K562 (cell line): ENCODE measurements around the gene CHST13. TPM values are rescaled to one million over a fixed set of nuclear protein-coding genes. Genes with fewer than 3 reads are reported as not detected.

Experiments used
- ATAC-seq: fragments of 200-7000 bp; cut with Tn5 transposase; 3 replicates; pipeline ENCODE4 v1.9.1; 2020; ENCODE audit warnings: moderate library complexity
- BruUV-seq: library from RNA; stranded (reverse); fragments of 400-500 nt; replicated peaks from 2 replicates; lab custom pipeline; 2021; lab: Mats Ljungman, UMichigan
- CTCF ChIA-PET: fragments of 300-600 bp; formaldehyde crosslinking; extraction: SDS; loops from one replicate; lab custom pipeline; 2021; ENCODE audit warnings: low intra/inter-chr PET ratio; lab: Yijun Ruan, JAX
- POLR2A ChIA-PET: fragments of 300-600, 350-650 bp; sonication (Branson Sonifier 250); formaldehyde crosslinking; extraction: SDS; loops from one replicate; lab custom pipeline; 2021; ENCODE audit warnings: antibody characterized with exemption, inconsistent platforms; lab: Yijun Ruan, JAX
- DNase-seq, 4 experiments: peaks; one replicate each; pipeline versions ENCODE4 v3.0.0 to v3.0.0-alpha.2; 2011 to 2018; ENCODE audit warnings: low spot score in 3 of 4, mixed read lengths in 3 of 4; ENCODE audit errors: extremely low read depth in 1 of 4
- FAIRE-seq: peaks from 2 replicates; lab custom pipeline; 2011; peaks lifted over from hg19 to GRCh38; lab: Jason Lieb, UNC
- H2AFZ ChIP-seq: 2 replicates; pipeline ENCODE4 v1.6.0; 2011; ENCODE audit warnings: low read depth, low read length, control low read depth, inconsistent platforms
- H3K27ac ChIP-seq: fragments of 200-600 bp; 3 replicates; pipeline ENCODE4 v1.8.0; 2011; ENCODE audit warnings: low read depth, mild to moderate bottlenecking, control low read depth, inconsistent platforms, low read length, moderate library complexity, mixed read lengths; ENCODE audit errors: extremely low read depth
- H3K27me3 ChIP-seq, 2 experiments: fragments of 300-600 bp in 1 of 2; 2 replicates in 1 of 2; 3 replicates in 1 of 2; pipeline versions ENCODE4 v1.6.0 to v1.8.0; 2011; ENCODE audit warnings: inconsistent platforms in 2 of 2, low read length in 2 of 2, mild to moderate bottlenecking in 1 of 2, mixed read lengths in 1 of 2, moderate library complexity in 1 of 2; ENCODE audit not compliant: control insufficient read depth in 2 of 2, insufficient read depth in 2 of 2
- H3K36me3 ChIP-seq: fragments of 300-600 bp; 3 replicates; pipeline ENCODE4 v1.8.0; 2011; ENCODE audit warnings: mild to moderate bottlenecking, low read length, inconsistent platforms; ENCODE audit not compliant: control insufficient read depth, insufficient read depth
- H3K4me1 ChIP-seq, 2 experiments: fragments of 200-600 bp in 1 of 2; replicated peaks in 1 of 2; 2 replicates in 1 of 2; 3 replicates in 1 of 2; pipeline versions ENCODE4 v1.5.1 to v1.8.0; 2011; ENCODE audit warnings: inconsistent platforms in 2 of 2, low read length in 2 of 2, mild to moderate bottlenecking in 1 of 2, mixed read lengths in 1 of 2, moderate library complexity in 1 of 2; ENCODE audit not compliant: control insufficient read depth in 2 of 2, insufficient read depth in 2 of 2
- H3K4me2 ChIP-seq: 2 replicates; pipeline ENCODE4 v1.6.1; 2011; ENCODE audit warnings: low read length, control low read depth, inconsistent platforms, mixed read lengths; ENCODE audit not compliant: insufficient read depth
- H3K4me3 ChIP-seq: fragments of 200-600 bp; sonication (generic), shearing (Covaris generic); 2 replicates; pipeline ENCODE4 v1.5.1; 2016; ENCODE audit warnings: control low read depth, inconsistent platforms
- H3K79me2 ChIP-seq: fragments of 200-600 bp; 3 replicates; pipeline ENCODE4 v1.8.0; 2011; ENCODE audit warnings: low read length, inconsistent platforms; ENCODE audit not compliant: control insufficient read depth, insufficient read depth
- H3K9ac ChIP-seq, 2 experiments: 2 replicates each; pipeline versions ENCODE4 v1.6.0 to v1.6.1; 2011; ENCODE audit warnings: low read depth in 2 of 2, low read length in 2 of 2, control low read depth in 1 of 2, inconsistent platforms in 1 of 2, mild to moderate bottlenecking in 1 of 2, mixed read lengths in 1 of 2; ENCODE audit not compliant: insufficient read depth in 1 of 2
- H3K9me1 ChIP-seq: one replicate; pipeline ENCODE4 v1.6.0; 2011; ENCODE audit warnings: inconsistent platforms, mild to moderate bottlenecking, low read length, moderate library complexity; ENCODE audit not compliant: control insufficient read depth, insufficient read depth
- H3K9me3 ChIP-seq: replicated peaks from 2 replicates; pipeline ENCODE4 v1.5.1; 2011; ENCODE audit warnings: low read depth, low read length, inconsistent platforms; ENCODE audit not compliant: control insufficient read depth, insufficient read depth
- H4K20me1 ChIP-seq: replicated peaks from 2 replicates; pipeline ENCODE4 v1.6.1; 2011; ENCODE audit warnings: low read length, inconsistent platforms, mixed read lengths; ENCODE audit not compliant: control insufficient read depth, insufficient read depth
- HDAC6 ChIP-seq: IDR thresholded peaks from 2 replicates; pipeline ENCODE4 v1.6.1; 2012; ENCODE audit warnings: low read depth, mild to moderate bottlenecking, control low read depth, inconsistent platforms, low read length, moderate library complexity
- HNRNPK ChIP-seq: fragments of 200-400 bp; formaldehyde crosslinking; IDR thresholded peaks from one replicate; pipeline ENCODE4 v1.6.1; 2018; ENCODE audit warnings: mild to moderate bottlenecking, low read depth, low read length; ENCODE audit not compliant: poor library complexity, severe bottlenecking
- HNRNPLL ChIP-seq: fragments of 200-400 bp; formaldehyde crosslinking; IDR thresholded peaks from 2 replicates; pipeline ENCODE4 v1.6.1; 2017; ENCODE audit warnings: low read length, low read depth, mild to moderate bottlenecking; ENCODE audit not compliant: poor library complexity, severe bottlenecking
- HSF4 ChIP-seq: fragments of 250-450 bp; sonication (Bioruptor Pico); IDR thresholded peaks from 2 replicates; pipeline ENCODE4 v2.1.2; 2022; ENCODE audit warnings: mild to moderate bottlenecking, moderate library complexity, borderline replicate concordance
- RB1 ChIP-seq: fragments of 450-650 bp; IDR thresholded peaks from 2 replicates; pipeline ENCODE4 v1.6.1; 2017; ENCODE audit warnings: low read depth, mild to moderate bottlenecking
- SAFB2 ChIP-seq: fragments of 200-400 bp; formaldehyde crosslinking; IDR thresholded peaks from 2 replicates; pipeline ENCODE4 v1.6.1; 2018; ENCODE audit warnings: borderline replicate concordance, low read length, low read depth, moderate library complexity; ENCODE audit not compliant: severe bottlenecking
- SMARCB1 ChIP-seq: IDR thresholded peaks from 2 replicates; pipeline ENCODE4 v1.6.1; 2011; ENCODE audit warnings: improper control_type of control experiment, low read depth; ENCODE audit not compliant: insufficient read length
- SNRNP70 ChIP-seq: fragments of 200-400 bp; formaldehyde crosslinking; optimal IDR thresholded peaks from 2 replicates; pipeline ENCODE3; 2017; ENCODE audit warnings: low read depth, low read length
- SRSF7 ChIP-seq: fragments of 200-400 bp; formaldehyde crosslinking; optimal IDR thresholded peaks from 2 replicates; pipeline ENCODE3; 2017; ENCODE audit warnings: mild to moderate bottlenecking, low read depth, low read length
- ZC3H11A ChIP-seq: IDR thresholded peaks from 2 replicates; pipeline ENCODE4 v1.6.1; 2012; ENCODE audit warnings: low read depth, low read length, improper control_type of control experiment
- WGBS: fragments of 100-300 bp; shearing (Covaris generic); methylation state at CpG from one replicate; pipeline ENCODE4 v1.1.6; 2016; ENCODE audit warnings: low coverage, mixed read lengths; ENCODE audit not compliant: insufficient coverage; ENCODE audit errors: missing lambda C conversion rate; 5-methylcytosine and 5-hydroxymethylcytosine counted together
- in situ Hi-C: fragments of 300-500 bp; cut with MboI; formaldehyde crosslinking; loops from 4 replicates; pipeline ENCODE4 v1.15.0; 2018; ENCODE audit warnings: inconsistent platforms, mixed read lengths
- intact Hi-C: fragments of 100-400 bp; cut with micrococcal nuclease; formaldehyde crosslinking; loops from 2 replicates; pipeline ENCODE4 v1.14.2; 2022
- polyA plus RNA-seq, 8 experiments: library from polyadenylated mRNA; depleted of rRNA in 4 of 8; stranded (reverse) in 5 of 8; unstranded in 3 of 8; fragments of >200 nt; fragmentation: Nextera tagmentation in 2 of 8; fragmentation: Illumina TruSeq in 1 of 8; extraction: Ambion mirVana in 2 of 8; extraction: Trizol in 1 of 8; gene quantifications; 2 replicates each; pipeline versions ENCODE4 v1.2.1 to v1.2.3, GENCODE V29; 2011 to 2014; ENCODE audit warnings: inconsistent platforms in 1 of 8, missing spikeins in 1 of 8
- total RNA-seq, 7 experiments: library from RNA; depleted of rRNA in 6 of 7; stranded (reverse); fragments of >200 nt in 6 of 7; fragmentation: Illumina TruSeq in 2 of 7; extraction: Trizol in 2 of 7; gene quantifications; 2 replicates each; pipeline versions ENCODE4 v1.2.1 to v1.2.3, GENCODE V29; 2011 to 2021; ENCODE audit warnings: low replicate concordance in 1 of 7
- TF ChIP-seq, protein P1 (sequence below), 2 experiments: fragments of 450-650 bp in 1 of 2; sonication (generic) in 1 of 2; formaldehyde crosslinking in 1 of 2; IDR thresholded peaks; 2 replicates each; pipeline versions ENCODE4 v1.7.1 to v1.9.0; 2016 to 2022; ENCODE audit warnings: inconsistent platforms in 1 of 2, mild to moderate bottlenecking in 1 of 2, missing genetic modification reagents in 1 of 2
- TF ChIP-seq, protein P2 (sequence below): sonication (generic); formaldehyde crosslinking; IDR thresholded peaks from 2 replicates; pipeline ENCODE4 v1.8.1; 2023; ENCODE audit warnings: mild to moderate bottlenecking, missing genetic modification reagents

The CHST13 gene
- total and polyA plus RNA-seq, 9 of the 15 experiments (the other 6 are each of a cell fraction or from before 2014, with no cell fraction given): not detected

DNA sequence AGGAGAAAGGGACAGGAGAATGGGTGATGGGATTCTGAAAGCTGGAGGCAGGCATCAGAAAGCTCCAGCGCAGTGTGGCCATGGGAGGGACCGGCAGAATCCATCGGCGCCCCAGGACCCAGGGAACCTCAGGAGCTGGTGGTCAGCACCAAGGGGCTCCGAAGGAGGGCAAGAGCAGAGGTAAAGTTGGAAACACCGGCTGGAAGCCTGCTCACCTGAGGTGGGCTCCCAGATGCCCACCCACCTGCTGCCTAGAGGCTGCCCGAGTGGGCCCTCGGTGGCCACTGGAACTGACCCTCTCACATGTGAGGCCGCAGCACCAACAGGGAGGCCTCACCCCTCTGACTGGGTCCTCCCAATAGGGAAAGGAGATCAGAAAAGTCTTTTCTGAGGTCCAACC lies 38.0 kb upstream of the CHST13 start:
- intact Hi-C loops: no loop called here
- Histone ChIP-seq H2AFZ (no peak overlapping the region), H3K4me3 (no peak overlapping the region), H3K36me3 (no peaks in the 10 kb centered on the region), H3K27ac (no peak overlapping the region), H3K79me2 (no peaks in the 10 kb centered on the region), H3K9ac (no peak overlapping the region), H3K9me3 (no peaks in the 10 kb centered on the region), H3K27me3 (peaks cover 10 to 40% of the 10 kb centered on the region in 2 experiments; a peak in 4 of 5 replicates), H3K9me1 (no peaks in the 10 kb centered on the region), H3K4me1 (no peaks in the 10 kb centered on the region; a peak in 2 of 5 replicates), H4K20me1 (no peaks in the 10 kb centered on the region), H3K4me2 (no peak overlapping the region)
- no peak for DNase-seq
- BruUV-seq: no TSS peak
- CTCF ChIA-PET: no interaction called here
- POLR2A ChIA-PET: no interaction called here
- ATAC-seq: no peak
- in situ Hi-C loops: no loop called here
- 53% methylated on average over 5 of the region's 9 CpGs for WGBS
- FAIRE-seq: no peak
- TF ChIP-seq SMARCB1 (no peak), HSF4 (CRISPR knock-in tag) (no peak), HDAC6 (no peak), HNRNPK (no peak), HNRNPLL (no peak), SRSF7 (no peak), ZC3H11A (no peak), RB1 (no peak), SAFB2 (no peak), SNRNP70 (no peak)
- TF ChIP-seq, protein P1, sequence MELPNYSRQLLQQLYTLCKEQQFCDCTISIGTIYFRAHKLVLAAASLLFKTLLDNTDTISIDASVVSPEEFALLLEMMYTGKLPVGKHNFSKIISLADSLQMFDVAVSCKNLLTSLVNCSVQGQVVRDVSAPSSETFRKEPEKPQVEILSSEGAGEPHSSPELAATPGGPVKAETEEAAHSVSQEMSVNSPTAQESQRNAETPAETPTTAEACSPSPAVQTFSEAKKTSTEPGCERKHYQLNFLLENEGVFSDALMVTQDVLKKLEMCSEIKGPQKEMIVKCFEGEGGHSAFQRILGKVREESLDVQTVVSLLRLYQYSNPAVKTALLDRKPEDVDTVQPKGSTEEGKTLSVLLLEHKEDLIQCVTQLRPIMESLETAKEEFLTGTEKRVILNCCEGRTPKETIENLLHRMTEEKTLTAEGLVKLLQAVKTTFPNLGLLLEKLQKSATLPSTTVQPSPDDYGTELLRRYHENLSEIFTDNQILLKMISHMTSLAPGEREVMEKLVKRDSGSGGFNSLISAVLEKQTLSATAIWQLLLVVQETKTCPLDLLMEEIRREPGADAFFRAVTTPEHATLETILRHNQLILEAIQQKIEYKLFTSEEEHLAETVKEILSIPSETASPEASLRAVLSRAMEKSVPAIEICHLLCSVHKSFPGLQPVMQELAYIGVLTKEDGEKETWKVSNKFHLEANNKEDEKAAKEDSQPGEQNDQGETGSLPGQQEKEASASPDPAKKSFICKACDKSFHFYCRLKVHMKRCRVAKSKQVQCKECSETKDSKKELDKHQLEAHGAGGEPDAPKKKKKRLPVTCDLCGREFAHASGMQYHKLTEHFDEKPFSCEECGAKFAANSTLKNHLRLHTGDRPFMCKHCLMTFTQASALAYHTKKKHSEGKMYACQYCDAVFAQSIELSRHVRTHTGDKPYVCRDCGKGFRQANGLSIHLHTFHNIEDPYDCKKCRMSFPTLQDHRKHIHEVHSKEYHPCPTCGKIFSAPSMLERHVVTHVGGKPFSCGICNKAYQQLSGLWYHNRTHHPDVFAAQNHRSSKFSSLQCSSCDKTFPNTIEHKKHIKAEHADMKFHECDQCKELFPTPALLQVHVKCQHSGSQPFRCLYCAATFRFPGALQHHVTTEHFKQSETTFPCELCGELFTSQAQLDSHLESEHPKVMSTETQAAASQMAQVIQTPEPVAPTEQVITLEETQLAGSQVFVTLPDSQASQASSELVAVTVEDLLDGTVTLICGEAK (IDR thresholded peaks at IDR 0.05): no peak
- TF ChIP-seq, protein P1 (CRISPR knock-in tag; IDR thresholded peaks at IDR 0.05): no peak
- TF ChIP-seq, protein P2, sequence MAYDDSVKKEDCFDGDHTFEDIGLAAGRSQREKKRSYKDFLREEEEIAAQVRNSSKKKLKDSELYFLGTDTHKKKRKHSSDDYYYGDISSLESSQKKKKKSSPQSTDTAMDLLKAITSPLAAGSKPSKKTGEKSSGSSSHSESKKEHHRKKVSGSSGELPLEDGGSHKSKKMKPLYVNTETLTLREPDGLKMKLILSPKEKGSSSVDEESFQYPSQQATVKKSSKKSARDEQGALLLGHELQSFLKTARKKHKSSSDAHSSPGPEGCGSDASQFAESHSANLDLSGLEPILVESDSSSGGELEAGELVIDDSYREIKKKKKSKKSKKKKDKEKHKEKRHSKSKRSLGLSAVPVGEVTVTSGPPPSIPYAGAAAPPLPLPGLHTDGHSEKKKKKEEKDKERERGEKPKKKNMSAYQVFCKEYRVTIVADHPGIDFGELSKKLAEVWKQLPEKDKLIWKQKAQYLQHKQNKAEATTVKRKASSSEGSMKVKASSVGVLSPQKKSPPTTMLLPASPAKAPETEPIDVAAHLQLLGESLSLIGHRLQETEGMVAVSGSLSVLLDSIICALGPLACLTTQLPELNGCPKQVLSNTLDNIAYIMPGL (CRISPR knock-in tag): no peak
